RKO (cell line): ENCODE measurements around the gene CMSS1.

Experiments
- DNase-seq: peaks from one replicate; pipeline ENCODE4 v3.0.0-alpha.2; 2016; ENCODE audit warnings: low spot score

The CMSS1 gene

DNA sequence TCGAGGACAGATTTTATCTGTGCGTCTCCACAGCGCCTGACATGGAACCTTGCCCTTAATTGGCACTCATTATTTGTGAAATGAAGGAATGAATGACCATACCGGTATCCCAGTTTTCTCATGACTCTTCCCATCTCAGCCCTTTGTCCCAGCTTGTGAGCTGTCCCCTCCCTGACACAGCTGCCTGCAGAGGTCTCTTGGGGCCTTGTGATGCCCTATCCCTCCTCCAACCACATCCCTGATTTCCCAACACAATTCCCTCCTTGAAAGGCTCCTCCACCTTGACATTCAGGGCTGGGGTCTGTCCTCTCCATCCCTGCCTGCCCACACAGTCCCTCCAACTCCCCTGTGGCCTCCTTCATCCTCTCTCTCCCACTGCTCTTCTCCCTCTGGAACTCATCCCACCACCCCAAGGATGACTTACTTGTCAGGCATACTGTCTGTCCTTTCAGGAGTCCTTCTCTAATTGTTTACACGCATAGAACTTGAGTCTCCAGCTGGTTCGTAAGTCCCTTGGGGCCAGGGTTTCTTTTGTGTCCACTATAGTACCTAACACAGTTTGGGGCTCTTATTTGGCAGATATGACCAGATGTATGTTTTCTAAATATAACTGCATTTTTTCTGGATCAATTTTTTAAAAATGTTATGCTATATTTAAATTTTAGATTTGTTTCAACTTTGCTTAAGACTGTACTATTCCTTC is 332.2 kb downstream of the CMSS1 start:
- DNase-seq, result no peak

DNA sequence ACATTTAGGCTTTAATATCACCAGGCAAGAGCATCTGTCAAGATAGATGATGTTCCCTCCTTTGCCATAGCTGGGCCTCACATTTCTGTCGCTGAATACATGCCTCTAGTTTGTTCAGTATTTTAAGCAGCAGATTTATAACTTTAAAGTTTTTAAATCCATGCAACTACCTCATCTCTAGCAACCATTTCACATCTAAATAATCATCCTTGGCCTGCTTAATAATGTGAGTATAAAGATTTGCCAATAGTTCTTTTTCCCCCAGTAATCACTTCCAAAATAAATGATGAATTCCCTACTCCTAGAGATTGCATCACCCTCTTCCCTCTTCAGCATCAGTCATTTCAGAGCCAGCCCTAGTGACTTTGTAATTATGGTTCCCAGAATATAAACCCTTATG is 332.8 kb downstream of the CMSS1 start:
- DNase-seq, result no peak

DNA sequence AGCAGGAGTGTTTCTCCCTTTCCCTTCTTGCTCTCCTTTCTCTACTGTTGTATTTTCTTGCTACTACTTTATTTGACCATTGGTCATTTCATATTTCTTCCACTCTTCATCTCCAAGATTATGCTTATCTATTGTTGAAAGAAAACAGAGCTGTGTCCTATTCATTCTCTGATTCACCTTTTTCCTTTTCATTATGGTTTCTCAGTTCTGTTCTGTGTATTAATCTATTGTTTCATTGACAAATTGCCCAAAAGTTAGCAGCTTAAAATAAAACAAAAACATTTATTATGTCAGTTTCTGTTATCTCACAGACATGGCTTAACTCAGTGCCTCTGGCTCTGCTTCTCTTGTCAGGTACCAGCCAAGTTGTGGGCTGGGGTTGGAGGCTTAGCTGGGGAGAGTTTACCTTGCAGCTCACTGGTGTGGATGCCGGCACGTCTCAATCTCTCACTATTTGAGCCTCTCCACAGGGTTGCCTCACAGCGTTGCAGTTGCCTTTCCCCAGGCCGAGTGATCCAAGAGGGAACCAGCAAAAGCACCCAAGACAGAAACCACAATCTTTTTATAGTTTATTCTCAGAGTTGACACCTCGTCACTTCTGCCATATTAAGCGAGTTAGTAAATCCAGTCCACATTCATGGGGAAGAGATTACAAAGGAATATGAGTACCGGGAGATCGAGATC is 333.5 kb downstream of the CMSS1 start:
- DNase-seq, result no peak

DNA sequence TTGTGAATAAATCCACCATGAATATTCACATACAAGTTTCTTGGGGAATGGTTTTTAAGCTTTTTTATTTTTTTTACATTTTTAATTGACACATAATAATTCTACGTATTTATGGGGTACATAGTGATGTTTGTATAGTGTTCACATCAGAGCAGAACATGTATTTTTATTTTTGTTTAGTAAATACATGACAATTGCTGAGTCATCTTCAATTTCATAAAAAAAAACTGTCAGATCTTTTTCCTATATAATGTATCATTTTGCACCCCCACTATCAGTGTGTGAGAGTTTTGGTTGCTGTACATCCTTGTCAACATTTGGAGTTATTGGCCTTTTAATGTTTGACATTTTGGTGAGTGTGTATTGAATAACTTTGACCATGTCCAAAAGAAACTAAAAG is 336.5 kb downstream of the CMSS1 start:
- no peak for DNase-seq

DNA sequence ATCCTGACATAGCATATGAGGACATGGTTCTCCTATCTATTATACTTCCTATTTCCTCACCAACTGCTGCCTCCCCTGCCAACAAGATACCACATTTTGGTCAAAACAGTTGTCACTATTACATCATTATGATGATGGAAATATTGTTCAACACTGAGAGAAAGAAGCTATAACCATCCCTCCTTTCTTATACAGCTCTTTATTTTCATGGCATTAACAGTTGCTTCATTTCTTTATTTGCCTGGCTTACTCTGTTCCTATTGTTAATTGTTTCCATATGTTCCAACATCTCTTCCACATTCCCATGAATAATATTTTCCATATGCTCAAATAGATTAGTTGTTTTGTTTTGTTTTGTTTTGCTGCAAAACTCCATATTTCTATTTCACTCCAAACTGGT is 337.5 kb downstream of the CMSS1 start:
- no peak for DNase-seq

DNA sequence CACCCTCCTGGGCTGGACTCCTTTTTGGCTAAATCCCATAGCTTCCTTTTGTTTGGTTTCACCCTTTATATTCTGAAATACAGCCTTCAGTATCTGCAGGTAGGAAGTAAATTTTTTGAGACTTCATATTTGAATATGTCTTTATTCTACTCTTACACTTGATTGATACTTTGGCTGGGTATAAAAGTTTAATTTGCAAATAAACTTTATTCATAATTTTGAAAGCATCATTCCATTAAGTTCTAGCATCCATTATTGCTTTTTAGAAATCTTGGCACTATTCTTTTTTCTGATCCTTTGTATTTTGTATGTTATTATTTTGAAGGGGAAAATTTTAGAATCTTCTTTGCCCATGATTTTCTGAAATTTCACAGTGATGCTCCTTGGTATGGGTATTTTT is 337.9 kb downstream of the CMSS1 start:
- no peak for DNase-seq

DNA sequence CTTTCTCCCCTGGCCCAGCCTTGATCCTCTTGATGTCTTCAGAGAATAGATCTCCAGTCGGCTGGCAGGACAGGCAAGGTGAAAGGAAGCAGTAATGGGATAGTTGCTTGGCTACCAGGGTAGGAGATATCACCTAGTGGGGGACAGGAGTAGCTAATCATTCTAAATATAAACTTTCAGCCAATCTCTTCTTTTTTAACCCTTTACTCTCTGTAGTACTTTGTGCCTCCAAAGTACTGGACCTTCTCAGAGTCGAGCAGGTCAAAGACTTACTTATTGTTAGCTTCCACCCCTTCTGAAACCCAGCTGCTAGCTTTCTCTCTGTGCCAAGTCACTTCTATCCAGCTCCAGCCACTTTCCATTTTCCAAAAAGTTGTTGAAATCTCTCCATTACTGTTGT is 340.0 kb downstream of the CMSS1 start:
- DNase-seq, result no peak

DNA sequence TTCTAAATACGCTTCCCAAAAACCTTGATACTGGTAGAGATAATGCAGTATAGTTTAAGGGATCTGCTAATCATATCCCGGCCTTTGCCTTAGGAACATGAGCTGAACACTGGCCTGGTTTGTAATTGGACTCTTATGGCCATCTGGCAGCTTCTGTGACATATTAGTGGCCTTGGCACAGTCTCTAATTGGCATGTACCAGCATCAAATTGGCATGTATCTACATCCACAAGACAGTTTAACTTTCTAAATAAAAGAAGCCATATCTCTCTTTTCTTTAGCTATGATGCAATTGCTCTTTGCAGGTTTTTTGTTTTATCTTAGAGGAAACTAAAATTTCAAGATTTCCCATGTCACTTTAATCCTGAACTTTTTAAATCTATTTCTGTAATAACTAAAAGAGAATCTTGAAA is 341.3 kb downstream of the CMSS1 start:
- no peak for DNase-seq

DNA sequence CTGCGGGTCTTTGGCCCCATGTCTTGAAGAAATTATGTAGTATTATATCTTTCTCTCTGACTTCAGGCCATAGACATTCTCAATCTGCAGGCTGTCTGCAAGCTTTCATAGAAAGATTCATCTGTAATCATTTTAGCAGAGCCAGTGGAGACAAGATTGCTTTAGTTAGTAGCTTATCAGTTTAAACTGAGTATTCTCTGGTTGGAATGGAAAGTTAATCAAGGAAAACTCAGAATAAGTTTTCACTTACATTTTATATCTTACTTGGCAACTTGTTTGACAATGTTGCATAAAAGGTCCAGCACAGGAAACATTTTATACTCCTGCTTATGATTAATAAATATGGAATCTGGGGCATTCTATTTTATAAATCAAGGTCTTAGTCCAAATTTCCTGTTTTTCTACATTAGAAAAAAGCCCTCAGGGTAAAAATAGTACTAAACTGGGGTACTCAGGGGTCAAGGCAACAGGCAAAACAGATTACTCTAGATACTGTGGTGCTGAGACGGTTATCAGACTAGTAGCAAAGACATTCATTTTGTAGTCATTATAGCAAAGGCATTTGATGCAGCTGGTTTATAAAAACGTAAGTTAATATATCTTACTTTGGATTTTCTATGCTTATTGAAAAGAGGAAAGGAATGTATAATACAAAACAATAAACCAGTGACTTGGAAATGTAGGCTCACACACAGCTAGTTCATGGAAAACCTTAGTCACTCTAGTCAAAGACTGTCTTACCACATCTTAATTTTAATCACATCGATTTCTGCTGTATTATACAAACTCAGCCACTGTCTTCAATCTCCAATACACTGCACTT is 341.9 kb downstream of the CMSS1 start:
- no peak for DNase-seq

DNA sequence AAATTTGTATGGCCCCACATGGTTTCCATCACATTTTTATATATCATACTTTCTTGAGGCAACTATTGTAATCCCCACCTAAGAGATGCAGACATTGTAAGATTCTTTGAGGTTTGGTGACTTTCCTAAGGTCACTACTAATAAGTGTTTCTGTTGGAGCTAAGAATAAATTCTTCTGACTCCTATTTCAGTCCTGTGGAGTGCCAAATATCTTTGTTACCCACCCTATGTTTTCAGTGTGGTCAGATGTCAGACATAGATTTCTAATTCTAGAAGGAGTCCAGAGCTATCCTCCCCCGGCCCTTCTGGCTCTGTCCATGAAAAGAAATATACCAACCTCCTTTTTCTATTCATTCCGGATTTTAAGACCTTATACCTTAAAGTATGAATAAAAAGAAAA is 342.9 kb downstream of the CMSS1 start:
- DNase-seq, result no peak

DNA sequence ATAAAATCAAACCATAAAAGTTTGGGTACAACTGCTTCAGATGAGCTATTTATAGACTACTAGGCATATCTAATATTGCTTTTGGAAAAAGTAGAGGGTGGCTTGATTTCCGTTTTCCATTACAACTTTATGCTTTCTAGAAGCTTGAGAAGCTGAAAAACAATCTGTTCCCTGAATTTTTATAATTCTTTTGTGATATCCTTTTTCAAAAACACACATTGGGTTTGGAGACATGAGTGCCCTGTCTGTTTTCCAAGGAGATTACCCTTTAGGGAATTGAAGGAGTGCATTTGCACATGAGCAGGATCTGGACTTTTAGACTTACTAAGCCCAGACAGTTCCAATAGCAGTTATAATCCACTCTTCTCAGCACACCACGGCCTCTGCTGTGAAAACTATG is 346.1 kb downstream of the CMSS1 start:
- no peak for DNase-seq

DNA sequence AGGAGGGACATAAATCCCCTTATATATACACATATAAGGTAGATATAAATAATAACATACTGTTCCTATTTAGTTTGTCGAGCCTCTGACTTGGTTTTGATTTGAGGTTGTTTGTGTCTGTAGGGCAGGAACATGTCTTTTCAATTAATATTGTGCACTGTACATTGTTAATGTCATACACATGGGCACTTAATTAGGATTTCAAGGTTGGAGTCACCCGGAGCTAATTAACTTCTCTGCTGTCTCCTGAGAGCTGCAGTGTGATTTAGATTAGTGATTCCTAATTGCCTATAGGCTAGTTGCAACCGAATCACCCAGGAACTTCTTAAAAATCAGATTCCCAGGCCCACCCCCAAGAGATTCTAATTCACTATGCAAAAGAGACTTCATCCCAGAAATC is 347.1 kb downstream of the CMSS1 start:
- DNase-seq, result no peak

DNA sequence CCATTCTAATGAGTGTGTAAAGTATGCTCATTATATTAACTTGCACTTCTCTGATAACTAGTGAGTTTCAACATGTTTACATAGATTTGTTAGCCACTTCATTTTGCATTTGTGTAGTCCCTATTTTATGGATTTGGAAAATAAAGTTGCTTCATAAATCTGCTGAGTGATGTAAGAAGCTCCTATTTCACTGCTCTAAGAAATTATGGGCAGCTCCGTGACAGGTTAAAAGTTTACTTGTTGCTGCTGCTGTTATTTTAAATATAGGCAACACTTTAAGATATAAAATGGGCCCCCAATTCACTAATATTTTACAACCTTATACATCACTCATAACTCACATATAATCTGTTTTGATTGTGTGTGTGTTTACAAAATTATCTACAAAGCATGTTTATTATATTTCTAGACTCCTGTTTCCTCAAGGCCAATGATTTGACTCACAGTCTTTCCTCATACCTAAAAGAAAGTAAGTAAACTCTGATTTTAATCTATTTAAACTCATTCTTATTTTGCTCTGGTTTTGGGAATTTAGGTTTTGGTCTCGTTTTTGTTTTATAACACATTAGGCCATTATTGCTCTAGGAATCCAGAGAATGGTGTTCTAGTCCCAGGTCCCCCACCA is 348.4 kb downstream of the CMSS1 start:
- no peak for DNase-seq

DNA sequence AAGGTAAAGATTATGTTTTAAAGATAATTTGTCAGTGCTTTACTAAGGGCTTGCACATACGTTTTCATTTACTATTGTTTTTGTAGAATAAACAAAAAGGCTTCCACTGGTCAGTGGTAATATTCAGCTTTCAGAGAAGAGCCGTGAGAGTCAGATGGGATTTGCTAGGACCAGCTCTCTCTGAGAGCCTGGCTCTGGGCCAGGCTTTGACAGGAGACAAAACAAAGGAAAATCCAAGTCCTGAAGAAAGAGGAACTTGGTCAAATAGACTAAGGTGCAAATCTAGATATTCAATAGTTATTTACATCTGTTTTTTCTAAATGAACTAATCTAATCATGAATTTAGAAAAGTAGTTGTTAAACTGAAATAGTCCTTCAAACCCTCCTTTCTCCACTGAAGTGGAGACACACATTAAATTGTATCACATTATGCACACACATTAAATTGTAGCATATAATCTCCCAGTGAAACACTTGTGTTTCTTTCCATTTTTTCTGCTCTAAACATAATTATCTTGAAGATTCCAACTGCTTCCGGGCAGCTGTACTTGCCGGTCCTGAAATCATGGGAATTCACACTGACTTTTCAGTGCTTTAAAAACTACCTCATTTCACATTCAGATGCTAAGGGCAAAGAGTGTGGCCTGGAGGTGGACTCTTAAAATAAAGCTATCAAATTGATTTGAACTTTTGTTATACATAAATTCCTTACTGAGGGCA is 351.7 kb downstream of the CMSS1 start:
- DNase-seq, result no peak

DNA sequence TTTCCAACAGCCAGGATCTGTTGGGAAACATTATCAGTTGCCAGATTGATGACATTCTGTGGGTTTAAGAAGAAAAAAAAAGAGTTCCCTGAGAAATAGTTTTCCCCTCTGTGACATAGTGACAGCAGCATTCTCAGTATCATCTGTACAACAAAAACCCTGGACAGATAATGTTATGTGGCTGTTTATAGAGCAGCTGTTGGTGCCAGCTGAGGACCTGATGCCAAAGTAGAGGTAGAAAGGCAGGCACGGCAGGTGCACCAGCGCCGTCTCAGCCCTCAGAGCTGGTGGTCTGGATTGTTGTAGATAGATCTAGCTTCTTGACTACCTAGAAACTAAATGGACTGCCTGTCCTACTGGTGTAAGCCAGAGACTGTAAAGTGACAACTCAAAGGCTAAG is 352.8 kb downstream of the CMSS1 start:
- no peak for DNase-seq

DNA sequence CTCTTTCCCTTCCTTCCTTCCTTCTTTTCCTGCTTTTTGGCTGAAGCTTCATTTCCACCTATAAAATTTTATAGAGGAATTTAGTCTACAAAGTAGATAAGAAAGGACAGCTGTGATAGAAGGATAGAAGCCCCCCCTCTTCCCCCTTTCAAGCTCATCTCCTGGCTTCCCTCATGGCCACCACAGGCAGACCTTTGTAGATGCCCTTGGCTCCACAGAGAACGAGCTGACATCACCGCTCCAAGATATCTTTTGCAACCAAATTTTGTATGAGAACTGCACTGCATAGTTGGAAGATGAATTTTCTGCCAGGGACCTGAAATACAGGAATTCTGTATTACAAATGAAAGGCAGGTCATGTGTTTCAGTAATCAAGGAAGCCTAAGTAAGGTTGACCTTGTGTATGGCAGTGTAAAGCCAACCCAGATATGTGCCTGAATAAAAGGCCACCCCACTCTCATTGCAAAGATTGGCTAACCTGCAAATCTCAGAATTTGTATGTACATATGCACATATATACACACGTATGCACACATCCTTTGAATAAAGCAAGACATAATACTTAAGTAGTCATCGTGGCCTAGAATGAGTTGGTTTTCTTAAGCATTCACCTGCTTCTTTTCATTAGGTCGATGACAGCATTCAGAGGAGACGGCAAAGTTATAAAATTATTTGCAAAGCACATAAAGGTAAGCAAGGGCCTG is 353.7 kb downstream of the CMSS1 start:
- DNase-seq, result no peak

DNA sequence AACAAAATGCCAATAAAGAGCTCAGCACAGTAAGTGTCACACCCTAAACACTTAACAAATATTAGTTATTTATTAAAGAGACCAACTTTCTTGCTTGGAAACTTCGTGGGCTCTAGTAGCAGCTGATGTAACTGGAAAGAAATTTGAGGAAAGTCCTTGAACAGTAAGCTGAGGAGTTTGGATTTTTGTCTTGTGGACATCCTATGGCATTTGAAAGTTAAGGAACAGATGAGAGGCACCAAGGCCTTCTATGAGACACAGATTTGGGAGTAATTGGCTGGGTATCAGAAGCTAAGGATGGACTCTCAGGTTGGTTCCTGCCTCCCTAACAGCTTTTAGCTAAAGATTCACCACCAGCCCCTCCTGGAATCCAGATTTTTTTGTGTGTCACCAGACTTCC is 356.3 kb downstream of the CMSS1 start:
- no peak for DNase-seq

DNA sequence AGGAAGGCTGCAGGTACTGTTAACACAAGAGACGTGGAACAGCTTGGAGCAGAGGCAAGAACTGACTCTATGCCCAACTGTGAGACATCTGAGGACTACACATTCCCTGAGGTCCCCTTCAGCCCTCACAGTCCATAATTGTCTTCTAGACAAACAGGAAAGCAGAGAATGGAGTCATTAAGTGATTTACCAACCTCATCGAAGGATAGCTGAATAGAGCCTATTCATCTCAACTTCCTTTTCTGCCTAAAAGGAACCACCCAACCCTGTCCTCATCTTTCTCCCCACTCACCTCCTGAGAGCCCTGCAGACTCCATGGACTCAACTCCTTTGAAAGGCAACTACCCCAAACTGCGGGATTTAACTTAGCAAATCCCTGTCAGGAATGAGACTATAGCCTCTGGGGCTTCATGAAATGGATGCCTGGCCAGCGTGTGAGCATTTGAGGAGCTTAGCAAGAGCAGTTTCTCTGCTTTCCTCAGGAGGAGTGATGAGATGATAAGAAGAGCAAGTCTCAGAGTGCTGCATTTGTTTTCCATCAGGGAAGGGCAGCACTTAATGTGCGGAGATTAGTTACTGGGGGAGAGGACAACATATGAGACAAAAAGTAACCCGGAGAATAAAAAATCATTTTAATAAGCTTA is 358.1 kb downstream of the CMSS1 start:
- DNase-seq, result no peak

DNA sequence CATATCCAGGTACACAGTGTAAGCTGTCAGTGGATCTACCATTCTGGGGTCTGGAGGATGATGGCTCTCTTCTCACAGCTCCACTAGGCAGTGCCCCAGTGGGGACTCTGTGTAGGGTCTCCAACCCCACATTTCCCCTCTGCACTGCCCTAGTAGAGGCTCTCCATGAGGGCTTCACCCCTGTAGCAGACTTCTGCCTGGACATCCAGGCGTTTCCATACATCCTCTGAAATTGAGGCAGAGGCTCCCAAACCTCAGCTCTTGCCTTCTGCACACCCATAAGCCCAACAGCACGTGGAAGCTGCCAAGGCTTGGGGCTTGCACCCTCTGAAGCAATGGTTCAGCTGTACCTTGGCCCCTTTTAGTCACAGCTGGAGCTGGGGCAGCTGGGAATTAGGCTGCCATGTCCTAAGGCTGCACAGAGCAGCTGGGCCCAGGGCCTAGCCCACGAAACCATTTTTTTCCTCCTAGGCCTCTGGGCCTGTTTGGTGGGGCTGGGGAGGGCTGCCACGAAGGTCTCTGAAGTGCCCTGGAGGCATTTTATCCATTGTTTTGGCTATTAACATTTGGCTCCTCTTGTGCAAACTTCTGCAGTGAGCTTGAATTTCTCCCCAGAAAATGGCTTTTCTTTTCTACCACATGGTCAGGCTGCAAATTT is 362.2 kb downstream of the CMSS1 start:
- DNase-seq, result no peak

DNA sequence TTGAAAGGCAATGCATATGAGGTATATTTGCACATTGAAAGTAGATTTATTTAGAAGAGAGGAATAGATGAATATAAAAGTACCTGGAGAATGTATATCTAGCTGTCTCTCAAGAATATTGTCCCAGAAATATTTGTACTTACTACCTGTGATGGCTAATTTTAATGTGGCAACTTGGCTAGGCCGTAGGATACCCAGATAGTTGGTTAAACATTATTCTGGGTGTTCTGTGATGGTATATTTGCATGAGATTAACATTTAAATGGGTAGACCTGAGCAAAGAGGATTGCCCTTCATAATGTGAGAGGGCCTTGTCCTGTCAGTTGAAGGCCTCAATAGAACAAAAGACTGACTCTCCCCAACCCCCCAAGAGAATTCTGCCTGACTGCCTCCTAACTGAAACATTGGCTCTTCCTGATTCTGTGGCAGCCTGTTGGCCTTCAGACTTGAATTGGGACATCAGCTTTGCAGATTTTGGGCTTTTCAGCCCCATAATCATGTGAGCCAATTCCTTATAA is 366.0 kb downstream of the CMSS1 start:
- DNase-seq, result no peak
